ENCODE measurements around the gene ATP1A2.

DNA sequence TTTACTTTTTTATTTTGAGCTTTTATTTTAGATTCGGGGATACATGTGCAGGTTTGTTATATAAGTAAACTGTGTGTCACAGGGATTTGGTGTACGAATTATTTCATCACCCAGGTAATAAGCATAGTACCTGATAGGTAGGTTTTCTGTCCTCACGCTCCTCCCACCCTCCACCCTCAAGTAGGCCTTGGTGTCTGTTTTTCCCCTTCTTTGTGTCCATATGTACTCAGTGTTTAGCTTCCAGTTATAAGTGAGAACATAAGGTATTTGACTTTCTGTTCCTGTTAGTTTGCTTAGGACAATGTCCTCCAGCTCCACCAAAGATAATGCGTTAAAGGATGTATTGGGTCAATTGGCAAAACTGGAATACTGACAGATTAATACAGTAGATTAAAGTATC lies 41.6 kb downstream of the ATP1A2 start:
- TF ChIP-seq, protein P1, sequence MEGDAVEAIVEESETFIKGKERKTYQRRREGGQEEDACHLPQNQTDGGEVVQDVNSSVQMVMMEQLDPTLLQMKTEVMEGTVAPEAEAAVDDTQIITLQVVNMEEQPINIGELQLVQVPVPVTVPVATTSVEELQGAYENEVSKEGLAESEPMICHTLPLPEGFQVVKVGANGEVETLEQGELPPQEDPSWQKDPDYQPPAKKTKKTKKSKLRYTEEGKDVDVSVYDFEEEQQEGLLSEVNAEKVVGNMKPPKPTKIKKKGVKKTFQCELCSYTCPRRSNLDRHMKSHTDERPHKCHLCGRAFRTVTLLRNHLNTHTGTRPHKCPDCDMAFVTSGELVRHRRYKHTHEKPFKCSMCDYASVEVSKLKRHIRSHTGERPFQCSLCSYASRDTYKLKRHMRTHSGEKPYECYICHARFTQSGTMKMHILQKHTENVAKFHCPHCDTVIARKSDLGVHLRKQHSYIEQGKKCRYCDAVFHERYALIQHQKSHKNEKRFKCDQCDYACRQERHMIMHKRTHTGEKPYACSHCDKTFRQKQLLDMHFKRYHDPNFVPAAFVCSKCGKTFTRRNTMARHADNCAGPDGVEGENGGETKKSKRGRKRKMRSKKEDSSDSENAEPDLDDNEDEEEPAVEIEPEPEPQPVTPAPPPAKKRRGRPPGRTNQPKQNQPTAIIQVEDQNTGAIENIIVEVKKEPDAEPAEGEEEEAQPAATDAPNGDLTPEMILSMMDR (IDR thresholded peaks at IDR 0.05) = no peak
- TF ChIP-seq POLR2A (IDR thresholded peaks at IDR 0.05) = no peak

All from vagina (tissue), 2 donors.